ENCODE data around the gene AFMID. TPM values are rescaled to one million over a fixed set of nuclear protein-coding genes. Genes with fewer than 3 reads are reported as not detected.

AFMID gene
- total and polyA plus RNA-seq, 2 donors (not counting 3 experiments of a cell fraction or from before 2014, with no cell fraction given), result 33.5 to 42.9 TPM

- Histone ChIP-seq H3K36me3 (ENCODE audit: control insufficient read depth in 2 of 2, extremely low read depth in 1 of 2, insufficient read depth in 2 of 2, low read length in 2 of 2) (no peaks in the 10 kb centered on the region), H3K27ac (ENCODE audit: insufficient read depth, low read depth, low read length) (peak overlapping the region; percentile 83), H3K4me3 (replicated peaks in 1 of 3; ENCODE audit: insufficient read depth in 1 of 3, low read depth in 1 of 3, low read length in 3 of 3) (no peak overlapping the region), H3K4me2 (ENCODE audit: insufficient read depth, low read length) (peak overlapping the region; percentile 27), H4K20me1 (replicated peaks; ENCODE audit: control insufficient read depth, extremely low read depth, insufficient read depth, low read length) (no peaks in the 10 kb centered on the region), H2AFZ (ENCODE audit: low read depth, low read length) (peak overlapping the region; percentile 1), H3K79me2 (ENCODE audit: control insufficient read depth, insufficient read depth, low read length) (peaks cover 10% of the 10 kb centered on the region), H3K27me3 (ENCODE audit: control insufficient read depth in 2 of 2, insufficient read depth in 2 of 2, low read length in 2 of 2) (no peaks in the 10 kb centered on the region), H3K4me1 (ENCODE audit: control insufficient read depth, extremely low read depth, insufficient read depth, low read length) (peaks cover 31% of the 10 kb centered on the region), H3K9me3 (replicated peaks; ENCODE audit: control insufficient read depth, insufficient read depth, low read length) (no peaks in the 10 kb centered on the region), H3K9me1 (replicated peaks; ENCODE audit: control insufficient read depth, extremely low read depth, insufficient read depth, low read length) (no peaks in the 10 kb centered on the region), H3K9ac (replicated peaks; ENCODE audit: extremely low read depth, insufficient read depth, low read length) (peak overlapping the region; percentile 35)
- DNase-seq (ENCODE audit: low read depth, low spot score) (peak; percentile 80), FAIRE-seq (peak; percentile 85)
- intact Hi-C loops (cut with micrococcal nuclease) (no loop called here), dilution Hi-C loops (cut with MboI; ENCODE audit: extremely low pct_ligation_motif_present, low sequenced_read_pairs) (no loop called here)
- no TSS peak for BruUV-seq (replicated peaks)
- ChIA-PET POLR2A (interaction anchor here (1.1 kb wide), 1 partner anchor 48 kb away, joined by 3 read pairs; no protein-coding TSS in a partner anchor), CTCF (interaction anchor here (1.1 to 5.6 kb wide), 3 partner anchors 12 to 138 kb away, joined by 3 to 39 read pairs (median 3); no protein-coding TSS in a partner anchor)
- TF ChIP-seq JUN (IDR thresholded peaks at IDR 0.05; ENCODE audit: borderline replicate concordance, insufficient read depth, insufficient read length, low read depth), result no peak
- TF ChIP-seq POLR2A (IDR thresholded peaks at IDR 0.05; ENCODE audit: low read depth, low read length), result no peak
- TF ChIP-seq FOS (IDR thresholded peaks at IDR 0.05; ENCODE audit: borderline replicate concordance, insufficient read depth, low read length), result no peak
Measured at GRCh38 chr17:78223061-78223460, 35.9 kb downstream of the AFMID start.

DNA sequence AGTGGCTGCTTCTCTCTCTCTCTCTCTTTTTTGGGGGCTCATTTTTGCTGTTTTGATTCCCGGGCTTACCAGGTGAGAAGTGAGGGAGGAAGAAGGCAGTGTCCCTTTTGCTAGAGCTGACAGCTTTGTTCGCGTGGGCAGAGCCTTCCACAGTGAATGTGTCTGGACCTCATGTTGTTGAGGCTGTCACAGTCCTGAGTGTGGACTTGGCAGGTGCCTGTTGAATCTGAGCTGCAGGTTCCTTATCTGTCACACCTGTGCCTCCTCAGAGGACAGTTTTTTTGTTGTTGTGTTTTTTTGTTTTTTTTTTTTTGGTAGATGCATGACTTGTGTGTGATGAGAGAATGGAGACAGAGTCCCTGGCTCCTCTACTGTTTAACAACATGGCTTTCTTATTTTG, 36.6 kb downstream of the AFMID start:
- intact Hi-C loops (cut with micrococcal nuclease), result no loop called here
- Histone ChIP-seq H3K4me3 (replicated peaks in 1 of 3; ENCODE audit: insufficient read depth in 1 of 3, low read depth in 1 of 3, low read length in 3 of 3) (no peak overlapping the region), H3K79me2 (ENCODE audit: control insufficient read depth, insufficient read depth, low read length) (peaks cover 10% of the 10 kb centered on the region), H3K9ac (replicated peaks; ENCODE audit: extremely low read depth, insufficient read depth, low read length) (no peak overlapping the region), H3K36me3 (ENCODE audit: control insufficient read depth in 2 of 2, extremely low read depth in 1 of 2, insufficient read depth in 2 of 2, low read length in 2 of 2) (no peaks in the 10 kb centered on the region), H3K27me3 (ENCODE audit: control insufficient read depth in 2 of 2, insufficient read depth in 2 of 2, low read length in 2 of 2) (no peaks in the 10 kb centered on the region), H3K27ac (ENCODE audit: insufficient read depth, low read depth, low read length) (peak overlapping the region; percentile 83), H4K20me1 (replicated peaks; ENCODE audit: control insufficient read depth, extremely low read depth, insufficient read depth, low read length) (no peaks in the 10 kb centered on the region), H3K9me3 (replicated peaks; ENCODE audit: control insufficient read depth, insufficient read depth, low read length) (no peaks in the 10 kb centered on the region), H3K4me2 (ENCODE audit: insufficient read depth, low read length) (peak overlapping the region; percentile 27), H2AFZ (ENCODE audit: low read depth, low read length) (no peak overlapping the region), H3K4me1 (ENCODE audit: control insufficient read depth, extremely low read depth, insufficient read depth, low read length) (peaks cover 31% of the 10 kb centered on the region), H3K9me1 (replicated peaks; ENCODE audit: control insufficient read depth, extremely low read depth, insufficient read depth, low read length) (no peaks in the 10 kb centered on the region)
- FAIRE-seq (no peak), DNase-seq (ENCODE audit: low read depth, low spot score) (no peak)
- ChIA-PET CTCF (interaction anchor here (1.1 to 5.6 kb wide), 3 partner anchors 11 to 137 kb away, joined by 3 to 39 read pairs (median 3); no protein-coding TSS in a partner anchor), POLR2A (interaction anchor here (1.1 kb wide), 1 partner anchor 47 kb away, joined by 3 read pairs; no protein-coding TSS in a partner anchor)
- TSS peak; percentile 86 for BruUV-seq (replicated peaks)
- TF ChIP-seq MYC (IDR thresholded peaks at IDR 0.05; ENCODE audit: low read depth, low read length) (no peak), JUN (IDR thresholded peaks at IDR 0.05; ENCODE audit: borderline replicate concordance, insufficient read depth, insufficient read length, low read depth) (no peak), POLR2A (IDR thresholded peaks at IDR 0.05; ENCODE audit: low read depth, low read length) (no peak), FOS (IDR thresholded peaks at IDR 0.05; ENCODE audit: borderline replicate concordance, insufficient read depth, low read length) (no peak), EZH2 (IDR thresholded peaks at IDR 0.05; ENCODE audit: borderline replicate concordance, low read depth, low read length, severe bottlenecking) (no peak), GATA2 (IDR thresholded peaks at IDR 0.05; ENCODE audit: insufficient read depth, insufficient read length, low read depth, low read length) (no peak), POLR2AphosphoS5 (IDR thresholded peaks at IDR 0.05; ENCODE audit: insufficient read depth, low read depth, low read length) (no peak)
- TF ChIP-seq, protein P1, sequence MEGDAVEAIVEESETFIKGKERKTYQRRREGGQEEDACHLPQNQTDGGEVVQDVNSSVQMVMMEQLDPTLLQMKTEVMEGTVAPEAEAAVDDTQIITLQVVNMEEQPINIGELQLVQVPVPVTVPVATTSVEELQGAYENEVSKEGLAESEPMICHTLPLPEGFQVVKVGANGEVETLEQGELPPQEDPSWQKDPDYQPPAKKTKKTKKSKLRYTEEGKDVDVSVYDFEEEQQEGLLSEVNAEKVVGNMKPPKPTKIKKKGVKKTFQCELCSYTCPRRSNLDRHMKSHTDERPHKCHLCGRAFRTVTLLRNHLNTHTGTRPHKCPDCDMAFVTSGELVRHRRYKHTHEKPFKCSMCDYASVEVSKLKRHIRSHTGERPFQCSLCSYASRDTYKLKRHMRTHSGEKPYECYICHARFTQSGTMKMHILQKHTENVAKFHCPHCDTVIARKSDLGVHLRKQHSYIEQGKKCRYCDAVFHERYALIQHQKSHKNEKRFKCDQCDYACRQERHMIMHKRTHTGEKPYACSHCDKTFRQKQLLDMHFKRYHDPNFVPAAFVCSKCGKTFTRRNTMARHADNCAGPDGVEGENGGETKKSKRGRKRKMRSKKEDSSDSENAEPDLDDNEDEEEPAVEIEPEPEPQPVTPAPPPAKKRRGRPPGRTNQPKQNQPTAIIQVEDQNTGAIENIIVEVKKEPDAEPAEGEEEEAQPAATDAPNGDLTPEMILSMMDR (IDR thresholded peaks at IDR 0.05; ENCODE audit: extremely low read depth in 1 of 2, insufficient read depth in 1 of 2, low read depth in 1 of 2, low read length in 2 of 2), result no peak
- TF ChIP-seq, protein P2, sequence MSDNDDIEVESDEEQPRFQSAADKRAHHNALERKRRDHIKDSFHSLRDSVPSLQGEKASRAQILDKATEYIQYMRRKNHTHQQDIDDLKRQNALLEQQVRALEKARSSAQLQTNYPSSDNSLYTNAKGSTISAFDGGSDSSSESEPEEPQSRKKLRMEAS (IDR thresholded peaks at IDR 0.05; ENCODE audit: insufficient read depth, insufficient read length), result no peak
- dilution Hi-C loops (cut with MboI; ENCODE audit: extremely low pct_ligation_motif_present, low sequenced_read_pairs), result no loop called here
